Liver (tissue), 9 donors: Measurements from ENCODE around the gene SEC31A. TPM values are rescaled to one million over a fixed set of nuclear protein-coding genes. Genes with fewer than 3 reads are reported as not detected.

ENCODE experiments used
- DNase-seq: peaks from one replicate; pipeline ENCODE4 v3.0.0-alpha.2; 2017; ENCODE audit warnings: low spot score
- H3K27ac ChIP-seq, 2 donors: one replicate each; pipeline ENCODE4 v1.7.0; 2013; ENCODE audit warnings: inconsistent platforms in 2 of 2, low read length in 2 of 2, control low read depth in 1 of 2, low read depth in 1 of 2, mild to moderate bottlenecking in 1 of 2
- H3K27me3 ChIP-seq, 4 donors: one replicate each; pipeline versions ENCODE4 v1.6.1 to v1.7.0; 2013; ENCODE audit warnings: low read length in 3 of 4, inconsistent platforms in 1 of 4, mild to moderate bottlenecking in 1 of 4, moderate library complexity in 1 of 4; ENCODE audit not compliant: control insufficient read depth in 4 of 4, insufficient read depth in 4 of 4
- H3K36me3 ChIP-seq, 4 donors: one replicate each; pipeline versions ENCODE4 v1.6.1 to v1.7.0; 2013; ENCODE audit warnings: low read length in 3 of 4, mild to moderate bottlenecking in 3 of 4, low read depth in 1 of 4, moderate library complexity in 1 of 4; ENCODE audit not compliant: control insufficient read depth in 4 of 4, insufficient read depth in 3 of 4
- H3K4me1 ChIP-seq, 4 donors: one replicate each; pipeline versions ENCODE4 v1.6.1 to v1.7.0; 2013; ENCODE audit warnings: low read length in 3 of 4, mild to moderate bottlenecking in 3 of 4, moderate library complexity in 1 of 4; ENCODE audit not compliant: control insufficient read depth in 4 of 4, insufficient read depth in 4 of 4
- H3K4me3 ChIP-seq, 3 donors: one replicate each; pipeline versions ENCODE4 v1.6.1 to v1.7.0; 2013; ENCODE audit warnings: low read length in 3 of 3, control low read depth in 1 of 3, low read depth in 1 of 3, mild to moderate bottlenecking in 1 of 3
- H3K9ac ChIP-seq, 2 donors: one replicate each; pipeline ENCODE4 v1.7.0; 2013; ENCODE audit warnings: low read length in 2 of 2, mild to moderate bottlenecking in 2 of 2, moderate library complexity in 2 of 2, control low read depth in 1 of 2, low read depth in 1 of 2
- H3K9me3 ChIP-seq, 4 donors: one replicate each; pipeline versions ENCODE4 v1.6.1 to v1.7.0; 2013; ENCODE audit warnings: low read length in 3 of 4; ENCODE audit not compliant: control insufficient read depth in 4 of 4
- EGR1 ChIP-seq, 2 donors: IDR thresholded peaks; 2 replicates each; pipeline ENCODE4 v1.6.1; 2016 to 2018; ENCODE audit warnings: antibody characterized with exemption in 2 of 2, low read depth in 2 of 2
- FOXA1 ChIP-seq: IDR thresholded peaks from 2 replicates; pipeline ENCODE4 v1.6.1; 2016; ENCODE audit warnings: antibody characterized with exemption
- FOXA2 ChIP-seq: IDR thresholded peaks from 2 replicates; pipeline ENCODE4 v1.6.1; 2016; ENCODE audit warnings: antibody characterized with exemption
- GABPA ChIP-seq, 2 donors: IDR thresholded peaks in 1 of 2; conservative IDR thresholded peaks in 1 of 2; 2 replicates each; pipeline ENCODE4 v1.6.1; 2016; ENCODE audit warnings: antibody characterized with exemption in 2 of 2, mild to moderate bottlenecking in 1 of 2, moderate library complexity in 1 of 2
- HNF4A ChIP-seq, 2 donors: conservative IDR thresholded peaks; 2 replicates each; pipeline ENCODE4 v1.6.1; 2016; ENCODE audit warnings: antibody characterized with exemption in 2 of 2, mild to moderate bottlenecking in 2 of 2
- HNF4G ChIP-seq: IDR thresholded peaks from 2 replicates; pipeline ENCODE4 v1.6.1; 2016; ENCODE audit warnings: antibody characterized with exemption
- NR2F2 ChIP-seq: IDR thresholded peaks from 2 replicates; pipeline ENCODE4 v1.6.1; 2016; ENCODE audit warnings: antibody characterized with exemption
- RAD21 ChIP-seq, 2 donors: IDR thresholded peaks; 2 replicates each; pipeline ENCODE4 v1.6.1; 2016; ENCODE audit warnings: antibody characterized with exemption in 2 of 2, mild to moderate bottlenecking in 2 of 2
- RXRA ChIP-seq, 2 donors: IDR thresholded peaks; 2 replicates each; pipeline ENCODE4 v1.6.1; 2017 to 2018; ENCODE audit warnings: antibody characterized with exemption in 2 of 2, mild to moderate bottlenecking in 1 of 2
- SP1 ChIP-seq: IDR thresholded peaks from 2 replicates; pipeline ENCODE4 v1.6.1; 2018; ENCODE audit warnings: antibody characterized with exemption, mild to moderate bottlenecking
- TAF1 ChIP-seq: conservative IDR thresholded peaks from 2 replicates; pipeline ENCODE4 v1.6.1; 2016; ENCODE audit warnings: antibody characterized with exemption, mild to moderate bottlenecking
- YY1 ChIP-seq: IDR thresholded peaks from 2 replicates; pipeline ENCODE4 v1.6.1; 2016; ENCODE audit warnings: antibody characterized with exemption, mild to moderate bottlenecking
- WGBS: extraction: QIAGEN DNeasy Blood & Tissue Kit; methylation state at CpG from one replicate; pipeline ENCODE4 v1.1.7; 2013; 5-methylcytosine and 5-hydroxymethylcytosine counted together
- polyA plus RNA-seq, 2 donors: library from polyadenylated mRNA; stranded (reverse) in 1 of 2; unstranded in 1 of 2; fragments of 200-250 nt in 1 of 2; fragments of >200 nt in 1 of 2; fragmentation: Nextera tagmentation in 1 of 2; extraction: Ambion mirVana in 1 of 2; gene quantifications; one replicate each; pipeline versions ENCODE4 v1.2.1 to v1.2.3, GENCODE V29; 2013 to 2015
- total RNA-seq, 2 donors: library from RNA; depleted of rRNA; stranded (reverse); fragments of >200 nt; gene quantifications; one replicate each; pipeline ENCODE4 v1.2.3, GENCODE V29; 2014
- TF ChIP-seq, protein P1 (sequence below): IDR thresholded peaks from 2 replicates; pipeline ENCODE4 v1.6.1; 2016; ENCODE audit warnings: antibody characterized with exemption, mild to moderate bottlenecking
- TF ChIP-seq, protein P2 (sequence below): IDR thresholded peaks from 2 replicates; pipeline ENCODE4 v1.6.1; 2016; ENCODE audit warnings: antibody characterized with exemption
- TF ChIP-seq, protein P3 (sequence below): IDR thresholded peaks from 2 replicates; pipeline ENCODE4 v1.6.1; 2016; ENCODE audit warnings: antibody characterized with exemption
- TF ChIP-seq, protein P4 (sequence below): fragments of 150-350 bp; IDR thresholded peaks from 2 replicates; pipeline ENCODE4 v1.5.1; 2017; ENCODE audit warnings: improper control_type of control experiment, low read depth, low read length; ENCODE audit not compliant: missing input control
- TF ChIP-seq, protein P5 (sequence below): IDR thresholded peaks from 2 replicates; pipeline ENCODE4 v1.6.1; 2016; ENCODE audit warnings: antibody characterized with exemption
- donor health status: healthy.
- donor health status: healthy.
- donor health status: healthy.
- donor health status: healthy.
- donor health status: healthy.

Gene SEC31A
- total and polyA plus RNA-seq, 4 donors, result 79.9 to 204 (median 88.9) TPM

DNA sequence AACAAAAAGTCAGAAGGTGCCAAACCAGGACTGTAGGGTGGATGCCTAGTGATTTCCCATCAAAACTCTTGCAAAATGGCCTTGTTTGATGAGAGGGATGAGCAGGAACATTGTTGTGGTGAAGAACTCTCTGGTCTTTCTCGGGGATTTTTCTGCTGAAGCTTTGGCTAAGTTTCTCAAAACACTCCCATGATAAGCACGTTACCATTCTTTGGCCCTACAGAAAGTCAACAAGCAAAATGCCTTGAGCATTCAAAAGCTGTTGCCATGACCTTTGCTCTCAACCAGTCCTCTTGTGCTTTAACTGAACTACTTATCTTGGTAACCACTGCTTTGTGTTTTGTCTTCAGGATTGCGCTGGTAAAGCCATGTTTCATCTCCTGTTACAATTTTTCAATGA, 3.0 kb upstream of the SEC31A start:
- Histone ChIP-seq H3K27ac (no peak overlapping the region), H3K4me3 (no peak overlapping the region), H3K27me3 (no peaks in the 10 kb centered on the region), H3K9ac (no peak overlapping the region), H3K36me3 (peaks cover 0 to 12% (median 7%) of the 10 kb centered on the region in 4 donors), H3K9me3 (no peaks in the 10 kb centered on the region), H3K4me1 (peaks cover 2 to 41% (median 27%) of the 10 kb centered on the region in 4 donors)
- TF ChIP-seq HNF4A (conservative IDR thresholded peaks at IDR 0.05) (no peak), RXRA (IDR thresholded peaks at IDR 0.05) (no peak), NR2F2 (no peak), GABPA (IDR thresholded peaks at IDR 0.05 in 1 of 2, conservative IDR thresholded peaks at IDR 0.05 in 1 of 2) (no peak), RAD21 (IDR thresholded peaks at IDR 0.05) (no peak), TAF1 (no peak), EGR1 (IDR thresholded peaks at IDR 0.05; ENCODE audit: low read depth in 2 of 2) (no peak), SP1 (no peak), YY1 (no peak), FOXA1 (no peak)
- TF ChIP-seq, protein P1, sequence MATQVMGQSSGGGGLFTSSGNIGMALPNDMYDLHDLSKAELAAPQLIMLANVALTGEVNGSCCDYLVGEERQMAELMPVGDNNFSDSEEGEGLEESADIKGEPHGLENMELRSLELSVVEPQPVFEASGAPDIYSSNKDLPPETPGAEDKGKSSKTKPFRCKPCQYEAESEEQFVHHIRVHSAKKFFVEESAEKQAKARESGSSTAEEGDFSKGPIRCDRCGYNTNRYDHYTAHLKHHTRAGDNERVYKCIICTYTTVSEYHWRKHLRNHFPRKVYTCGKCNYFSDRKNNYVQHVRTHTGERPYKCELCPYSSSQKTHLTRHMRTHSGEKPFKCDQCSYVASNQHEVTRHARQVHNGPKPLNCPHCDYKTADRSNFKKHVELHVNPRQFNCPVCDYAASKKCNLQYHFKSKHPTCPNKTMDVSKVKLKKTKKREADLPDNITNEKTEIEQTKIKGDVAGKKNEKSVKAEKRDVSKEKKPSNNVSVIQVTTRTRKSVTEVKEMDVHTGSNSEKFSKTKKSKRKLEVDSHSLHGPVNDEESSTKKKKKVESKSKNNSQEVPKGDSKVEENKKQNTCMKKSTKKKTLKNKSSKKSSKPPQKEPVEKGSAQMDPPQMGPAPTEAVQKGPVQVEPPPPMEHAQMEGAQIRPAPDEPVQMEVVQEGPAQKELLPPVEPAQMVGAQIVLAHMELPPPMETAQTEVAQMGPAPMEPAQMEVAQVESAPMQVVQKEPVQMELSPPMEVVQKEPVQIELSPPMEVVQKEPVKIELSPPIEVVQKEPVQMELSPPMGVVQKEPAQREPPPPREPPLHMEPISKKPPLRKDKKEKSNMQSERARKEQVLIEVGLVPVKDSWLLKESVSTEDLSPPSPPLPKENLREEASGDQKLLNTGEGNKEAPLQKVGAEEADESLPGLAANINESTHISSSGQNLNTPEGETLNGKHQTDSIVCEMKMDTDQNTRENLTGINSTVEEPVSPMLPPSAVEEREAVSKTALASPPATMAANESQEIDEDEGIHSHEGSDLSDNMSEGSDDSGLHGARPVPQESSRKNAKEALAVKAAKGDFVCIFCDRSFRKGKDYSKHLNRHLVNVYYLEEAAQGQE, result no peak
- TF ChIP-seq, protein P2, sequence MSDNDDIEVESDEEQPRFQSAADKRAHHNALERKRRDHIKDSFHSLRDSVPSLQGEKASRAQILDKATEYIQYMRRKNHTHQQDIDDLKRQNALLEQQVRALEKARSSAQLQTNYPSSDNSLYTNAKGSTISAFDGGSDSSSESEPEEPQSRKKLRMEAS, result no peak
- TF ChIP-seq, protein P3, sequence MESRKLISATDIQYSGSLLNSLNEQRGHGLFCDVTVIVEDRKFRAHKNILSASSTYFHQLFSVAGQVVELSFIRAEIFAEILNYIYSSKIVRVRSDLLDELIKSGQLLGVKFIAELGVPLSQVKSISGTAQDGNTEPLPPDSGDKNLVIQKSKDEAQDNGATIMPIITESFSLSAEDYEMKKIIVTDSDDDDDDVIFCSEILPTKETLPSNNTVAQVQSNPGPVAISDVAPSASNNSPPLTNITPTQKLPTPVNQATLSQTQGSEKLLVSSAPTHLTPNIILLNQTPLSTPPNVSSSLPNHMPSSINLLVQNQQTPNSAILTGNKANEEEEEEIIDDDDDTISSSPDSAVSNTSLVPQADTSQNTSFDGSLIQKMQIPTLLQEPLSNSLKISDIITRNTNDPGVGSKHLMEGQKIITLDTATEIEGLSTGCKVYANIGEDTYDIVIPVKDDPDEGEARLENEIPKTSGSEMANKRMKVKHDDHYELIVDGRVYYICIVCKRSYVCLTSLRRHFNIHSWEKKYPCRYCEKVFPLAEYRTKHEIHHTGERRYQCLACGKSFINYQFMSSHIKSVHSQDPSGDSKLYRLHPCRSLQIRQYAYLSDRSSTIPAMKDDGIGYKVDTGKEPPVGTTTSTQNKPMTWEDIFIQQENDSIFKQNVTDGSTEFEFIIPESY, result no peak
- TF ChIP-seq, protein P4, sequence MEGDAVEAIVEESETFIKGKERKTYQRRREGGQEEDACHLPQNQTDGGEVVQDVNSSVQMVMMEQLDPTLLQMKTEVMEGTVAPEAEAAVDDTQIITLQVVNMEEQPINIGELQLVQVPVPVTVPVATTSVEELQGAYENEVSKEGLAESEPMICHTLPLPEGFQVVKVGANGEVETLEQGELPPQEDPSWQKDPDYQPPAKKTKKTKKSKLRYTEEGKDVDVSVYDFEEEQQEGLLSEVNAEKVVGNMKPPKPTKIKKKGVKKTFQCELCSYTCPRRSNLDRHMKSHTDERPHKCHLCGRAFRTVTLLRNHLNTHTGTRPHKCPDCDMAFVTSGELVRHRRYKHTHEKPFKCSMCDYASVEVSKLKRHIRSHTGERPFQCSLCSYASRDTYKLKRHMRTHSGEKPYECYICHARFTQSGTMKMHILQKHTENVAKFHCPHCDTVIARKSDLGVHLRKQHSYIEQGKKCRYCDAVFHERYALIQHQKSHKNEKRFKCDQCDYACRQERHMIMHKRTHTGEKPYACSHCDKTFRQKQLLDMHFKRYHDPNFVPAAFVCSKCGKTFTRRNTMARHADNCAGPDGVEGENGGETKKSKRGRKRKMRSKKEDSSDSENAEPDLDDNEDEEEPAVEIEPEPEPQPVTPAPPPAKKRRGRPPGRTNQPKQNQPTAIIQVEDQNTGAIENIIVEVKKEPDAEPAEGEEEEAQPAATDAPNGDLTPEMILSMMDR, result no peak
- TF ChIP-seq, protein P5, sequence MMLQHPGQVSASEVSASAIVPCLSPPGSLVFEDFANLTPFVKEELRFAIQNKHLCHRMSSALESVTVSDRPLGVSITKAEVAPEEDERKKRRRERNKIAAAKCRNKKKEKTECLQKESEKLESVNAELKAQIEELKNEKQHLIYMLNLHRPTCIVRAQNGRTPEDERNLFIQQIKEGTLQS, result no peak
- 80% methylated on average over 3 of the region's 3 CpGs for WGBS
- DNase-seq, result no peak

DNA sequence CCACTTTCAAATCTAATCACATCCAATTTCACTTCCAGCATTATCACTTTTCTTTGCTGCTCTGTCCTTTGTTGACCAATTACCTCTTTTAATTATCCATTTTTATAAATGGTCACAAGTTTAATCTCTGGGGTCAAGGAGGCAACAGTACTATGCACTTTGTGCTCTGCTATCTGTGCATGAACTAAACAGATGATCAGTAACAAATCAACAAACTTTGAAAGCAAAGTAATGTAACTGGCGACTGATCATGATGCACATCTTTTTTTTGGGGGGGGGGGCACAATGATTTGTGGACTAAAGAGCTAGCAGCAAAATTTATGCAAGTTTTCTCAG, 1.5 kb upstream of the SEC31A start:
- DNase-seq, result no peak
- Histone ChIP-seq H3K36me3 (peaks cover 0 to 12% (median 7%) of the 10 kb centered on the region in 4 donors), H3K27ac (peak overlapping the region; percentile 99 to 100), H3K27me3 (no peaks in the 10 kb centered on the region), H3K4me3 (no peak overlapping the region), H3K9me3 (no peaks in the 10 kb centered on the region), H3K9ac (no peak overlapping the region), H3K4me1 (peaks cover 5 to 35% (median 26%) of the 10 kb centered on the region in 4 donors)
- WGBS, result 29% methylated on average over 1 of the region's 1 CpG
- TF ChIP-seq NR2F2 (no peak), EGR1 (IDR thresholded peaks at IDR 0.05; ENCODE audit: low read depth in 2 of 2) (no peak), GABPA (IDR thresholded peaks at IDR 0.05 in 1 of 2, conservative IDR thresholded peaks at IDR 0.05 in 1 of 2) (peak in 1 of 2 donors; percentile 37), FOXA2 (no peak), SP1 (no peak), HNF4G (peak; percentile 9), TAF1 (no peak), RXRA (IDR thresholded peaks at IDR 0.05) (peak in 1 of 2 donors; percentile 34), RAD21 (IDR thresholded peaks at IDR 0.05) (no peak), FOXA1 (no peak), YY1 (no peak)
- TF ChIP-seq, protein P4, result no peak
- TF ChIP-seq, protein P2, result no peak
- TF ChIP-seq, protein P5, result no peak
